ENCODE data around the gene PPP1R8. TPM values are rescaled to one million over a fixed set of nuclear protein-coding genes. Genes with fewer than 3 reads are reported as not detected.

Gene PPP1R8
- total and polyA plus RNA-seq, 2 of the 8 experiments (the other 6 are each of a cell fraction or from before 2014, with no cell fraction given): 33.4 to 51.8 TPM

GRCh38 chr1:27833470-27833869 is 2.9 kb downstream of the PPP1R8 start:
- Histone ChIP-seq H3K56ac (replicated peaks; ENCODE audit: insufficient read length, low read depth, low read length) (no peak overlapping the region), H2BK15ac (ENCODE audit: low read length) (no peak overlapping the region), H3K9me3 (ENCODE audit: insufficient read depth in 2 of 2, low read depth in 1 of 2, low read length in 1 of 2) (no peaks in the 10 kb centered on the region), H3K27me3 (replicated peaks in 1 of 4; ENCODE audit: control insufficient read depth in 3 of 4, extremely low read depth in 1 of 4, insufficient read depth in 3 of 4, low read length in 3 of 4) (no peaks in the 10 kb centered on the region), H2BK120ac (replicated peaks; ENCODE audit: low read depth, low read length) (no peak overlapping the region), H3K79me1 (ENCODE audit: low read depth, low read length) (0 out of 2 replicates have a peak, but pooled peaks cover 2% of the 10 kb centered on the region), H2AFZ (ENCODE audit: low read length) (no peak overlapping the region), H3K23me2 (ENCODE audit: low read depth, low read length) (peaks cover 4% of the 10 kb centered on the region; the same call in 1 of the 2 replicates), H3K23ac (ENCODE audit: insufficient read length) (no peak overlapping the region), H2BK5ac (ENCODE audit: low read depth, low read length) (no peak overlapping the region), H2BK12ac (ENCODE audit: low read depth, low read length) (no peak overlapping the region), H3K36me3 (ENCODE audit: control insufficient read depth in 2 of 4, insufficient read depth in 4 of 4, low read length in 3 of 4) (peaks cover 5 to 24% (median 10%) of the 10 kb centered on the region in 4 experiments; a peak in 6 of 8 replicates), H3K18ac (ENCODE audit: extremely low read depth, low read length) (no peak overlapping the region), H2BK20ac (ENCODE audit: low read length) (no peak overlapping the region), H4K5ac (ENCODE audit: insufficient read length, low read depth, low read length) (no peak overlapping the region), H3K9ac (replicated peaks in 1 of 4; ENCODE audit: extremely low read depth in 1 of 4, low read depth in 3 of 4, low read length in 3 of 4) (no peak overlapping the region), H4K20me1 (replicated peaks in 1 of 2; ENCODE audit: control insufficient read depth in 1 of 2, insufficient read depth in 2 of 2, low read length in 2 of 2) (no peaks in the 10 kb centered on the region), H3K4me2 (ENCODE audit: insufficient read depth in 1 of 2, low read depth in 2 of 2, low read length in 2 of 2) (no peak overlapping the region), H3K4me3 (ENCODE audit: extremely low read depth in 1 of 4, insufficient read depth in 2 of 4, low read depth in 3 of 4, low read length in 4 of 4) (no peak overlapping the region), H4K91ac (replicated peaks; ENCODE audit: insufficient read length, low read length) (no peak overlapping the region), H3K79me2 (ENCODE audit: control insufficient read depth in 1 of 2, insufficient read depth in 2 of 2, low read length in 2 of 2) (peaks cover 17 to 58% of the 10 kb centered on the region in 2 experiments), H3K27ac (ENCODE audit: low read depth, low read length) (no peak overlapping the region), H3K4me1 (replicated peaks in 1 of 4; ENCODE audit: control insufficient read depth in 3 of 4, insufficient read depth in 4 of 4, low read length in 3 of 4) (no peaks in the 10 kb centered on the region; a peak in 2 of 7 replicates), H4K8ac (ENCODE audit: extremely low read depth, insufficient read depth, low read length) (no peak overlapping the region), H2AK5ac (ENCODE audit: low read depth, low read length) (no peak overlapping the region), H3K14ac (ENCODE audit: insufficient read length) (no peak overlapping the region), H3K4ac (replicated peaks; ENCODE audit: insufficient read length, low read depth, low read length) (no peak overlapping the region)
- FAIRE-seq (no peak), DNase-seq (ENCODE audit: low read depth in 1 of 2, low spot score in 2 of 2) (no peak)
- ChIA-PET CTCF (ENCODE audit: partially characterized antibody) (no interaction called here), POLR2A (ENCODE audit: partially characterized antibody) (interaction anchor here (1.2 to 1.9 kb wide), 2 partner anchors 16 to 104 kb away, joined by 5 read pairs; no protein-coding TSS in a partner anchor)
- 99% methylated on average over 3 of the region's 3 CpGs; no CpG with 5 or more reads in 1 of the 2 experiments for WGBS, 2 experiments (ENCODE audit: extremely low coverage in 1 of 2, insufficient coverage in 1 of 2, insufficient read length in 1 of 2, insufficient replicate concordance in 2 of 2, low coverage in 1 of 2, low lambda C conversion rate in 2 of 2, missing lambda C conversion rate in 1 of 2)
- TF ChIP-seq EZH2 (IDR thresholded peaks at IDR 0.05; ENCODE audit: low read depth, low read length, severe bottlenecking): no peak

Data from H1 (cell line).